ENCODE data around the gene MCC.

Gene MCC

DNA sequence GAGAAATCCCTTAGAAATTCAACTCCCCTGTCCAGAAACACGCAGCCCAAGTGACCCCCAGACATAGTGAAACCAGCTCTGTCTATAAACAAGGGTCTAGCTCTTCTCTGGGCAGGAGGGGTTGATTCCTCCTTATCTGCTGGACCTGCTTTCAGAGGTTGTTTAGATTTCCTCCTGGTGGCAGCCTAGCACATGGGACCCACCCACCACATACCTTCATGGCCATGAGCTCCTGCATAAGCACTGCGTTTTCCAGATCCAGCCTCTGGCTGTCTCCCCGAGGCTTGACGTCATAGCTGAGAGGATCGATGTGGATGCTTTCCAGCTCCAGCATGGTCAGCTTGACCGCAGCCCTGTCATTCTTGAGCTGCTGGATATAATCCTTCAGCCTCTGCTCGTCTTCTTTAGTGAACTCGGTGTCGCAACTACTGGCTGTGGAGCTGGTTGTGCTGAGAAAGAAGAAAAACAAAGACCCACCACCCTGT lies 434.7 kb downstream of the MCC start:
- no peak for DNase-seq (ENCODE audit: low read depth)

DNA sequence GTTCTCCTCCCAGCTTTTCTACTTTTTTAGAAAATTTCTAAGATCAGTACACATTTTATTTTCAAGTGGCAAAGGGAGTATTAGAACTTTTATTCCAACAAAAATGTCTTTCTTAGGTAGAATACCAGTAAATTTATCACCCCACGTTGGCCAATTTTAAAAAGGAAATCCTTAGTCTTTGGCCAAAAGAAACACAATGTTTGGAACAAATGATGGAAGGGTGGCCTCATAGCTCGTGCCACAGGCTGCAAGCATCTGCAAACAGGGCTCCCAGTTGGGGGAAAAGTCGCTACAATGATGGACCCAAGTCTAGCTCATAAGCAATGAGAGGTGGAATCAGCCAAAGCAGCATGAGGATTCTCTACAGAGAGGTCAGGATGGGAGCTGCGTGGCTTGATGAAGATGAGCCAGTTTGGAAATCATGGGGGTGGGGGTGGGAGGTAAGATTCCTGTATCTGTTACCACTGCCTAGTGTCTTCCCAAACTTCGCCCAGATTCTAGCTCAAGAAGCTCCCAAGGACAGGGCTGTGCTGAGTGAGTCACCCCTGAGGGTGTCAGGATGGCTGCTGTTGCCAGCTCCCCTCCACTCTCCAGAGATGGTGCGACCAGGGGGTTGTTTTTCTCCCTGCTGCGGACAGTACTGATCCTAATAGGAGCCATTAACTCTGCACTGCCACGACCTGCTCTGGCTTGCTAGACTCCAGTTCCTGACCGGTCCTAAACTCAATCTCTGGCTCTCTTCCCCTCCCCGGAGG lies 436.0 kb downstream of the MCC start:
- DNase-seq (ENCODE audit: low read depth): no peak

DNA sequence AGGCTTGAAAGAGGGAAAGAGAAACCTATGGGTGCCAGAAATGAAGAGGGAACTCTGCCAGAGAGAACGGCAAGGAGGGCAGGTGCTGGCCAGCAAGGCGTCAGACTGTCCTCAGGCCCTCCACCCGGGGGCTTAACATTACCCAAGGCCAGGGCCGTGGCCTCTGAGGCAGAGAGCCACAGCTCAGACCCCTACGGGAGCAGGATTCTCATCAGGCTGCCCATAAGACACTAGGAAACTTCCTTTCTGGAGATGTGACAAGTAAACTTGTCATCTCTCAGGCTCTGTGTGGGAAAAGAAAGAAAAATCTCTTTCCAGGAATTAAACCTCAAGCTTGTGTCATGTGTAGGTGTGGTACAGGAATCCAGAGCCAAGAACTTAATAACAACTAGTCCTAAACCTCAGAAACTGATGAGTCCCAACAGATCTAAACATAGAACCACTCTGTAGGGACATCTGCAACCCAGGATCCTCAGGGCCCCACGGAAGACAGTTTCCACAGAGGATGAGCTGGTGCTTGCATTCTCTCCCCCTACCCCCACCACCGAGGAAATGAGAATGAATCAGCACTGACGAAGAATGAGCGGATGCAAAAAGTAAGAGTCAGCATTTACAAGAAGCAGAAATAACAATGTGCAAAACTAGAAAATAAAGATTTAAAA lies 437.4 kb downstream of the MCC start:
- DNase-seq (ENCODE audit: low read depth): no peak

DNA sequence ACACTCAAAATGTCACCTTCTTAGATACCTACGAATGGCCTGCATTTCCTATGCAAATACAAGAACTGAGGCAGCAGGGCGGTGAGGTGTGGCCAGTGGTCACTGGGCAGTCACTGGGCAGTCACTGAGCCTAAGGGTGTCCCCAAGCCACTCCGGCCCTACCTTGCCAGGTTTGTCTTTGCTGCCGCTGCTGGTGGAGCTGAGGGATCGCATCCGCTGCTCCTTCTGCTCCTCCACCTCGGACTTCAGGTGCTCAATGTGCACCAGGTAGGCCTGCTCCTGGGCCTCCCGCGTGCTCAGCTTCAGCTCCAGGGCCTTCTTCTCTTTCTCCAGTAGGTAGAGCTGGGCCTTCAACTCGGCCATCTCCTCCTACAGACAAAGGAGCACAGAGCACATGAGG lies 439.3 kb downstream of the MCC start:
- DNase-seq (ENCODE audit: low read depth): no peak

DNA sequence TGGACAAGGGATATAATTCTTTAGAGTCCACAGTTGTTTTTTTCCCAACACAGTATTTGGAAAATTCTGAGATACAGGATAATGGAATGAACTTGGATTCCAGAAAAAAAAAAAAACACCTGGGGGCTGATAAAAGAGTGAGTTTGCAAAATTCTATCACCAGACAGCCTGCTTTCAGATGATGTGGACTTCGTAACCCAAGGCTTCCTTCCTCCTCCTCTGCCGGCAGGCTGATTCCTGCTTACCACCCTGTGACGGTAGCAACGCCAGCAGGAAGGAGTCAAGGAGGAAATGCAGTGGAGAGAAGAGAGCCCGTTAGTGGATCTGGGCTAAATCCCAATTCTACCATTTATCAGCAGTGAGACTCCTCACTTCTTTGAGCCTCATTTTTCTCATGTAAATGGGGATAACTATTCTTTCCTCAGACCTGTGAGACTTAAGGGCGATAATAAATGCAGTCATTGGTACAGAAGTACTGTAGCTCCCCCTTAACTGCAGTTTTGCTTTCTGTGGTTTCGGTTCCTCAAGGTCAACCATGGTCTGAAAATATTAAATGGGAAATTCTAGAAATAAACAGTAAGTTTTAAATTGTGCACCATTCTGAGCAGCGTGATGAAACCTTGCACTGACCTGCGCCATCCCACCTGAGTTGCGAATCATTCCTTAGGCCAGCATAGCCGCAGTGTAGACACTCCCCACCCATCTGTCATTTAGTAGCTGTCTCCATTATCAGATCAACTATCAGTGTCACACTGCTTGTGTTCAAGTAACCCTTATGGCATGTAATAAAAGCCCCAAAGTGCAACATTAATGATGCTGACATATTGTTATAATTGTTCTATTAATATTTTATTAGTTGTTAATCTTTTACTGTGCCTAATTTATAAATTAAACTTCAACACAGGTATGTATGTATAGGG lies 440.3 kb downstream of the MCC start:
- no peak for DNase-seq (ENCODE audit: low read depth)

DNA sequence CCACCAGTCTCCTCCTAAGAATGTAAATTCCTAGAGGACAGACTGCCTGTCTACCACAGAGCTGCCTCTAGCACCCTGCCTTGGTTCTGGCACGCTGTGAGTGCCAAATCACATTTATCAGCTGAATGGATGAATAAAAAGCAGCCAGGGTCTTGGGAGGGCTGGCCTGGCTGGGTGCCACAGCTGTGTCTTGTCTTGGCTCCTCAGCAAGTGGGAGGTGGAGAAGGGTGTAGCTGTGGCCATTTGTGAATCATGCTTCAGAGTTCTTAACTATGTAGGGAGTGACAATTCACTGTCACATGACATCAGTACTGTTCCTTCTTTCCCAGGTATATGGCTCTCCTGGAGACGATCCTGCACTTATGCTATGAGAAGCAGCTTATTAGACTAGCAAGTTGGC lies 441.0 kb downstream of the MCC start:
- no peak for DNase-seq (ENCODE audit: low read depth)

DNA sequence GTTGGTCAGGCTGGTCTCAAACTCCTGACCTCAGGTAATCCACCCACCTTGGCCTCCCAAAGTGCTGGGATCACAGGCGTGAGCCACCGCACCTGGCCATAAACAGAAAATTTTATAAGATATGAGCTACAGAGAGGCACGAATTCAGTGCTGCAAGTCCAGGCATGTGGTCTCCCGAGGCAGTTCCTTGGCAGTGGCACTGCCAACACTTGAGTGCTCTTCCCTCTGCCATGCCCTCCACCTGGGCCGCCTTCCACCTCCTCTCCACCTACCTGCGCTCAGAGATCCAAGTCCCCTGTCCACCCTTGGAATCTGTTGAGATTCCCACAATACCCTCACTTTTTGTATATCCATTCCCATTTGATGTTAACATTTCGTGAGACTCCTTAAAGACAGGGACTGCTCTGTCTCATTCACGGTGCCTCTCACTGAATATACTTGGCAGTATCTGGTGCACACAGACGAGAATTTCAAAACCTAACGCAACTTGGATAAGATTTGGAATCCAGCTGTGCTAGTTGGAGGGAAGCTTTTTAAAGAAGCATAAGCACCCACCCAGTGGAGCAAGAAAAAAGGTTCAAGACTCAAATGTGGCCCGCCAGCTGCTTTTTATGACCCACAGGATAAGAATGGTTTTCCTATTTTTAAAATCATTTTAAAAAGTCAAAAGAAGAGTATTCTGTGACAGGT lies 443.3 kb downstream of the MCC start:
- no peak for DNase-seq (ENCODE audit: low read depth)

DNA sequence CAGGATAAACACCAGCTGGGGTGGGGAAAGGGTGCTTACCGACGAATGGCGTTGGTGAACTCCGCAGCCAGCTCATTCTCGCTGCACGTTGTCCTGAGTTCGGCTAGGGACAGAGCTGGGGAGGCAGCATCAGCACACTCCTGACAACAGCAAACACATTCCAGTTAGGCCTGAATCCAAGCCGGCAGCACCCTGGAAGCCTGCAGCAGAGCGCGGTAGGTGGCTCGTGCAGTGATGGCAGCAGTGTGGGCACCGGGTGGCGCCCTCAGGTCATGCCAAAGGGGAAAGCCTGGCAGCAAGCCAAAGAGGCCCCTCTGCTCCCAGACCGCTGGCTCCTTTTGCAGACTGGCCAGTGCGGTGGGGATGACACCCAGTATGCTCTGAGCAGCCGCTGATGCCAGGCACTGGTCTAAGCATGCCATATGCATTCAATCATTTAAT lies 444.7 kb downstream of the MCC start:
- no peak for DNase-seq (ENCODE audit: low read depth)

DNA sequence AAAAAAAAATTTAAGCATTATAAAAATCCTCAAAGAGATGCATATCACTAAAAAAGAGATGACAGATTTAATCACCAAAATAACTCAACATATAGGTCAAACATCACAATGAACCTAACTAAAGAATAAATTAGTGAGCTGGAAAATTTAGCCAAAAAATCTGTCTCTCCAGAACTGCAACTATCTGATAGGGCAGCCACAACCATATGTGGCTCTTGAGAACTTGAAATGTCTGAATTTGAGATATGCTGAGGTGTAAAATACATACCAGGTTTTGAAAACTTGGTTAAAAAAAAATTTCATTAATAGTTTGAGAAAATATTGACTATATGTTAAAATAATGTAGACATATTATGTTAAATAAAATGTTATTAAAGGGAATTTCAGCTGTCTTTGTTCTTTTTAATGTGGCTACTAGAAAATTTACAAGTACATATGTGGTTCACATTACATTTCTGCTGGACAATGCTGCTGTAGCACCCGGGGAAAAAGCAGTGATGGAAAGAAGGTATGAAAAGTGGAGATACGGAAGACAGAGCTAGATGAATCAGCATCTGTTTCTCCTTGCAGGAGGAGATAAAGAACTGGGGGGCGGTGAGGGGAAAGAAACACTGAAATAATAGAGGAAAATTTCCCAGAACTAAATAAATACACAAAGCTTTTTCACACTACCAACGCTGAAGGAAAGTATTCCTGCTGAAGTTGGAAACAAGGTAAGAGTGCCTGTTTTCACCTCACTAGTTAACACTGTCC lies 445.6 kb downstream of the MCC start:
- no peak for DNase-seq (ENCODE audit: low read depth)

DNA sequence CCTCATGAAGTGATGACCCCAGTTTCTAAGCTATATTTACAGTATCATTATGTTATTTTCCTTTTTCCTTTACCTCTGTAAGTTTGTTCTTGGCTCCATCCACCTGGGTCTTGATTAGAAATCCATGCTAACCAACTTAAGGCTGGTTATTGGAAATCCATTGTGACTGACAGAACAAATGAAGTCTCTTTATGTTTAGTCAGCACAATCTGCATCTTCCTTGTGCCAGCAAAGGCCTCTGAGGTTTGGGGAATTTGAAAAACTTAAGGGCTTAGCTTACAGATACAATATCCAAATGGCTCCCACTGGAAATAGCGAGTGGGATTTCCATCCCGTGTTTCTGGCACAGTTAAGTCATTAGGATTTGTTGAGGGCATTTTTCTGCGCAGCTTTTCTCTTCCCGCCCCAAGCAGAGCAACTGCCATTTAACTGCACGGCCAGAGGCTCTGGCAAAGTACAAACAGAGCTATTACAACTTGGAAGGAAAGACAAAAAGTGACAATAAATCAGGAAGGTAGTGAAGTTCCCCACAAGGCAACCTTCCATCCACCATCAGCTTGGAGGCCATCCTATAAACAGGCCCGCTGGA lies 447.5 kb downstream of the MCC start:
- no peak for DNase-seq (ENCODE audit: low read depth)

DNA sequence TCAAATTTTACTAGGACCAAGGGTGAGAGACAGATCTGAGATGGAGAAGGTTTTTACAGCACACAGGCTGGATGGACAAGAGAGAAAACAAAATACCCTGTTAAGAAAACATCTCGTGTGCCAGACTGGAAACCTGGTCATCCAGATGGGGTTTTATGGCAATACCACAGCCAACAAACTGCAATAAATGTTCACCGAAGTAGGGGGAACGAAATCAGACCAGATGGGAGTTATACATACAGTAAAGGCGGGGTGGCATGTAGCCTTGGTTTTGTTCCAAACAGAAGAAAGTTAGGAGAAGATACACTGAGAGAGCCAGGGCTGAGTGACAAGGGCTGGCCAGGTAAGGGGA lies 448.3 kb downstream of the MCC start:
- DNase-seq (ENCODE audit: low read depth): no peak

DNA sequence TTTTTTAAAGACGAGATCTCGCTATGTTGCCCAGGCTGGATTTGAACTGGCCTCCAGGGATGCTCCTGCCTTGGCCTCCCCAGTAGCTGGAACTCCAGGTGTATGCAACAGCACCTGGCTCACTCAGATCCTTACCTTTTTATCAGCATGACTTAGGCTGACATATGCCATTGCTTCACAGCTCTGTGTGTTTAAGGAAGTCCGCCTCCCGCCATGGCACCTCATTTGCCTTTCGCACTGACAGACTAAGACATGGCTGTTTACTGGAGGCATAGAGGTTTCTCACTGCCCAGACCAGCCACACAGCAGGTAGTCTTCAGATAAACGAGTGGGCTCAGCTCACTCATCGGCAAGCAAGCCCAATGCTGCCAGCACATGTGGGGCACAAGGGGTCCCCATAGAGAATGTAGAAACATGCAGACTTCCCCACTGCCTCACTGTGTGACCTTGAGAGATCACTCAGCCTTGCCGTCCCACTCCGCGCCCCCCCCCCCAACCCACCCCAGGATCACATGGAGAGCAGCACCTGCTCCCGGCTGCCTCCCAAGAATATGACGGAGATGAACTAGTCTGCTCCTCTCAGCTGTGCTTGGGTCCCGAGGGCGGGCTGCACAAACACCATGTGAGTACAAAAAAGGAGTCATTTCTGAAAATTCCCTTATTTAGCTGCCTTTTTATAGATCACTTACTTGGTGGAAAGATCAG lies 448.9 kb downstream of the MCC start:
- no peak for DNase-seq (ENCODE audit: low read depth)

DNA sequence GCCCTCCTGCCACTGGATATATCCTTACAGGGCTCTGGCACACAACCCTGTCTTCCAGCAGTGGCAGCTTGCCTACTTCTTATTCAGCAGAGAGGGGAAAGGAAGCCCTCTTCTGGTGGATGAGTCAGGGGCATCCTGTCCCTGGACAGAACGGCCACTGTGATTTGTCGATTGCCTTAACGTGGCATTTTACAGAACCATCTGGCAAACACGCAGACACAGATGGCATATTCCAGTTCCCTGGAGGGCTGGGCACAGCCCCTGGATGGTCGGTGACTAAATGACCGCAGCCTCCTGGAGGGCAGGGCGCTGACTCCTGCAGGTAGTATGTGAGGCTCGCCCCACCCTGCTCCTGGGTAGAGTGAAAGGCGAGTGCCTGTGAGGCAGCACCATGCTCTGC lies 449.5 kb downstream of the MCC start:
- no peak for DNase-seq (ENCODE audit: low read depth)

DNA sequence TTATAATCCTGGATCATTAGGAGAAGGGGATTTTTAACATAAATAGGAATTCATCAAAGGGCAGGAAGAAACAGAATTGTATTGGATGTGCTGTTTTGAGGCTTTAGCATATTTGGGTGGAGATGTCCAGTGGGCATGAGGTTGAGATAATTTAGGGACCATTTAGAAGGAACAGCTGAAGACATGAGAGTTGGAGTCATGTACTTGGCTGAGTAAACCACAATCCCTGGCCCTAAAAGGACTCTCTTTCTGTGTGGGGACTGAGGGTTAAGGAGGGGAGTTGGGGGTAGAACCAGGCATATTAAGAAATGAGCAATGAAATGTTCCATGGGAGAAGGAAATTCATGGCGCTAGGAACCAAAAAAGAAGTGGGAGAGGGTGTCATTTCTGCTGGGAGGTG lies 450.1 kb downstream of the MCC start:
- DNase-seq (ENCODE audit: low read depth): no peak

DNA sequence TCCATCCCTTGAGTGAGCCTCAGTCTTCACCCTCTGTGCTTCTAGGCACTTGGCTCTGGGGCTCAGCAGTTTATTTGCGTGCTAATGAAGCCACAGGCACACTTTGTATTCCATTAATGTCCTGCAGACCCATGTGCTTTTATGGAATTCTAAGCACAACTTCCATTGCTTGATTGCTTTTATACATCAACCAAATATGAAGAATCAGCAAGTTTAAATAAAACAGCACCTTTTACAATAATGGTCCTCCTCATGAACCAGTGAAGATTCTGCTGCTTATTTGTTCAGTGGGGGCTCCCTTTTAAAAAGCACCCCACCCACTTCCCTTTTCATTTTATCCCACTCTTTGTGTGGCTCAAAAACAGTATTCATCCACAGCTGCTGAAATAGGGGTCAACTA lies 451.4 kb downstream of the MCC start:
- DNase-seq (ENCODE audit: low read depth): no peak

DNA sequence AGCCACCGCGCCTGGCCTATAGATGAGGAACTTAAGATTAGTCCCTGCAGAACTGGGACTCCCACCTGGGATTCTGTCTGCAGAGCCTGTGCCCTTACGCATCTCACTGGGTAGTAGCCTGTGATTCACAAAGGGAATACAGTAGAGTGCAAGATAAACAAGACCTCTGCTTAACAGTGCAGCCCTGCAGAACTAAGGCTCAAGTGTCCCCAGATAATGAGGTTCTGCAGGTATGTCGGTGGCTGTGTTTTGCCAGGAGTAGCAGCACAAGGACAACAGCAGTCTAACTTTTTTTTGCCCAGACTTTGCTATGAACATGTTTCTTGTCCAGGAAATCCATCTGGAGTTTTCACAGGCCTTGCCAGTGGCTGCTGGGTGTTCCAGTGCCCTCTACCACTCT lies 451.9 kb downstream of the MCC start:
- no peak for DNase-seq (ENCODE audit: low read depth)

DNA sequence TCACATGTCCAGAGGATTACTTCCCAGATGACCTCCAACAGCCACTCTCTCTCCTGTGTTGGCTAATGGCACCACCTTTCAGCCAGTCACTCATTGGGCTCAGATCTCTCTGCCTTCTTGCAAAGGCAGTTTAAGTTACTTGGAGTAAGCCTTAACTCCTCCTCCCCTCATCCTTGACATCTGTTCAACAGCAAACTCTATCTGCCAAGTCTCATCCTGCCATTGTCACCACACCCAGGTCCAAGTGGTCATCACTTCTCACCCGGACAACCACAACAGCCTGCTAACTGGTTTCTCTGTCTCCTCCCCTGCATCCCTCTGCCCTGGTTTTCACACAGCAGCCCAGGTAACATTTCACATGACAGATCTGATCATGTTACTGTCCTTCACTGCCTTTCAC lies 453.2 kb downstream of the MCC start:
- no peak for DNase-seq (ENCODE audit: low read depth)

DNA sequence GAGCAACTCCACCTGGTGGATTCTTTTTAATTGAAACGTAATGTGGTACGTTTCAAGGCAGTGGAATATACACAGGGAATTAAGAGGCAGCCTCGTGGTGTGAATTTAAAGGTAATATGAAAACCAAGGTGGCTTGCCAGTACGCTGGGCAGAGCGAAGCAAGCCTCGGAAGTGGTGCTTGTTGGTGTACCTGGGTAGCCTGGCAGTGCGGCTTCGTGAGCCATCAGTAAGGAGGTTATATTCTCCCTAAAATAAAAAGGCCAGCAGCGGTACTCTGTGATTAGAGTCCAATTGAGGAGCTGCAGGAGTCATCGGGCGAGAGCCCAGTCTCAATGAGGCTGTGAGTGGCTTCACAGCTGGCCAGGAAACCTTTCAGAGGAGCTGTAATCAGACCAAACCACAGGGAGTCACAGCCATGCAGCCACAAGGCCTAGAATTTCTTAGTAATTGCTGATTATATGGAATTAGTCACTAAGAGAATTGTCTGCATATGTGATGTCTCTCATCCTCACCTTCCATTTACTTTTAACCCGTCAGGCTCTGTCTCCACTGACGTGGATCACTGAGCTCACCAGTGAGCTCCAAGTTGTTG lies 454.0 kb downstream of the MCC start:
- no peak for DNase-seq (ENCODE audit: low read depth)

DNA sequence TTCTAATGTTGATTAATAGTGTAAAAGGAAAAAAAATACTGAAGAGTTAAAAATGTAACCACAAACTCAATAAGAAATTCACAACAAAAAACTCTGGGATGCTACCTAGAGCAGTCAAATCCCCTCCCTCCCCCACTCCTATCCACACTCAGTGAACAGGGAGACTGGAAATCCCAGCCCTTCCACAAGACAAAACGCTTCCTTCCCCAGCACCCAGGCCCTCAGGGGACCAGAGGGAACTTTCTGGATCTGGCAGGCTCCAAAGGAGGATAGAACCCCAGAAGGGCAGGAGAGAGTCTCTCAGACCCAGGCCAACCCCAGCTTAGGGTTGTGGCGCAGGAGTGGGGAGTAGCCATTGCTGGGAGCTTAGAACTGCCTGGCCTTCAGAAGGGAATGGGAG lies 456.7 kb downstream of the MCC start:
- DNase-seq (ENCODE audit: low read depth): no peak

DNA sequence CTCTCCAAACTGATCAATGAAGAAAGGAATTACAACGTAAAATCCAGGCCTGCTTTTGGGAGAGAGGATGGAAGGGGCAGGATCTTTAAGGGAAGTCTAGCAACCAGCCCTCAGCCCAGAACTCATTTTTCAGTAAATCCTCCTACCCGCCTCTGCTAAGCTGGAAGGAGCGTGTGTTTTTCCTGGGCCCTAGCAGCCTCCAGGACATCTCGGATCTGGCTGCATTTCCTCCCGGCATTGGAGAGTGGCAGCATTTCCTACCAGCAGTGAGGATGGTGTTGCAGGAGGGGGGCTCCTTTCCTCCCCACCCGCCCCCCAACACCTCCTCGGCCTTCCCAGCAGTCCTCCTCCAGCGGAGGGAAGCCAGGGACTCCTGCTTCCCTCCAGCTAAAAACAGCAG lies 457.1 kb downstream of the MCC start:
- no peak for DNase-seq (ENCODE audit: low read depth)
